RKO (cell line): ENCODE data around the gene ZIC5.
"Not testable (repeated sequence)": the region's sequence is repeated elsewhere in the genome, so short reads cannot be mapped to it uniquely, and the experiment has no call there.

Experiments used
- DNase-seq: peaks from one replicate; pipeline ENCODE4 v3.0.0-alpha.2; 2016; ENCODE audit warnings: low spot score

The ZIC5 gene

DNA sequence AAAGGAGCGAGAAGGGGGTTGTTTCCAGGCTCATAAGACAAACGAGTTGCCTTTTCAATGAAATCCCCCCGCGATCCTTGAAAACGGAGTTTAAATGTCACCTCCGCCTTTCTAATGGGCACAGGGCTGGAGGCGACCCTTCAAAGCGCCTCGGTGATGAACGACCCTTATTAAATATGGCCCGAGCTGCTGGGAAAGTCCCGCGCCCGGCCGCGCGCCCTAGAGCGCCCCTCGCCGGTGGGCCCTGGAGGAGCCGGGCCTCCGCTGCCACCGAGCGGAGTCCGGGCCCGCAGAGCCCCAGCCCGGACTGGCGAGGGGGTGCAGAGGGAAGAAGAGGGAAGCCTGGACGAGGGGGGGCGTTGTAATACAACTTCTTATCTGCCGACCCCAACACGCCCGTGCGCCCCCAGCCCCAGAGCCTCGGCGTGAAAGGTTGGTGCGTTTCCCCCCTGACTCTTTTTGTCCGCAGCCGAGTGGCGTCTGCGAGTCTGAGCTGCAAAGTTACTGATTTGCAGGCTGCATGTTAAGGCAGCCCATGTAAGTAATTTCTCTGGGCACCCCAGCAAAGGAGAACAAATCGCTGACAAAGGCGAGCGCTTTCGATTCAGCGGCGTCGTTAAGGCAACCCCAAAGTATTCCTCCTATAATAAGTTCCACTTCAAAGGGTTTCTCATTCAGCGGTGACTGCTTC lies 11.9 kb downstream of the ZIC5 start:
- no peak for DNase-seq

DNA sequence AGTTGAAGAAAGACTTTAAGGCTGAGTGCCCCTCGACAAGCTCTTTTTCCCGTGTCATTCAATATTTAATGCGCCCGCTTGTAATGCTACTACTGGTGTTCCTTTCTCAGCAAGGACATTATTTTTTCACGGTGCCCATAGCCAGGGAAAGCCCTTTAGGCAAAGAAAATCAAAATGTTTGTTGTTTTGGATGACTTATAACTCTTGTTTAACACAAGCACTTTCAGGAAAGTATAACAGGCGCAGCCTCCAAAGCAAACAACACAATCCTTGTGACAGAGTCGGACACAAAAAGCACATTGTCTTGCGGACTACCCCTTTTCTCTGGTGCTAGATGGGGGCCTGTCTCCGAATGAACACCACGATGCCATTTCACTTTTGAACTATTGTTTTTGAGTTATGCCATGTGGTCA lies 12.4 kb downstream of the ZIC5 start:
- no peak for DNase-seq

DNA sequence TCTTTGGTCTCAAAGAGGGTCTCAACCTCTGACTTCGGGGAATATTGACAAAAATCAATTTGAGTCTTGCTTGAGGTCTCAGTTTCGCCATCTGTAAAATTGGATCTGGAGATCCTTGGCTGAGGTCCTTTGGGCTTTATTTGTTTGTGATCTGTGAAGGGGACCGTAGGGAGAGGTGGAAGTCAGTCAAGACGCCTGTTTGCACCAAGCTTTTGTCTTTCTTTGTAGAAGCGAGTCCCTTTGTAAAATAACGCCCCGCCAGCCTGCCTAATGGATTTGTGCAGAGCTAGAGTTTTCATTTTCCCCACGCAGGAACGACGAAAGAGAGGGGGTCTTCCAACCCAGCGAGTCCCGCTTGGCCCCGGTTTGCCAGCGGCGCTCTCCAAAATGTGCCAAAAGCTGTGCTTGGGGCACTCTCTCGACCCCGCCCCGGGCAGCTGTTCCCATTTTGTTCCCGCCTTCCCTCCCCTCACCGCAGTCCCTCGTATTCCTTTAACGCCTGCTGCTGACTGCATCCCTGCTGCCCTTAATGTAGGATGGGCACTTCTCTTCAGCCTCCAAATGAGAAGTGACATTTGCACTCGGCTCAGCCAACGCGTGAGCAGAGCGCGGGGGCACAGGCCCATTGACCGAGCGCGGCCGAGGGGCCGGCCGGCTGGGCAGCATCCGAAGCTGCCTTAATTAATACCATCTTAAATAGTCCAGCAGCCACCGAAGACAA lies 13.0 kb downstream of the ZIC5 start:
- no peak for DNase-seq

DNA sequence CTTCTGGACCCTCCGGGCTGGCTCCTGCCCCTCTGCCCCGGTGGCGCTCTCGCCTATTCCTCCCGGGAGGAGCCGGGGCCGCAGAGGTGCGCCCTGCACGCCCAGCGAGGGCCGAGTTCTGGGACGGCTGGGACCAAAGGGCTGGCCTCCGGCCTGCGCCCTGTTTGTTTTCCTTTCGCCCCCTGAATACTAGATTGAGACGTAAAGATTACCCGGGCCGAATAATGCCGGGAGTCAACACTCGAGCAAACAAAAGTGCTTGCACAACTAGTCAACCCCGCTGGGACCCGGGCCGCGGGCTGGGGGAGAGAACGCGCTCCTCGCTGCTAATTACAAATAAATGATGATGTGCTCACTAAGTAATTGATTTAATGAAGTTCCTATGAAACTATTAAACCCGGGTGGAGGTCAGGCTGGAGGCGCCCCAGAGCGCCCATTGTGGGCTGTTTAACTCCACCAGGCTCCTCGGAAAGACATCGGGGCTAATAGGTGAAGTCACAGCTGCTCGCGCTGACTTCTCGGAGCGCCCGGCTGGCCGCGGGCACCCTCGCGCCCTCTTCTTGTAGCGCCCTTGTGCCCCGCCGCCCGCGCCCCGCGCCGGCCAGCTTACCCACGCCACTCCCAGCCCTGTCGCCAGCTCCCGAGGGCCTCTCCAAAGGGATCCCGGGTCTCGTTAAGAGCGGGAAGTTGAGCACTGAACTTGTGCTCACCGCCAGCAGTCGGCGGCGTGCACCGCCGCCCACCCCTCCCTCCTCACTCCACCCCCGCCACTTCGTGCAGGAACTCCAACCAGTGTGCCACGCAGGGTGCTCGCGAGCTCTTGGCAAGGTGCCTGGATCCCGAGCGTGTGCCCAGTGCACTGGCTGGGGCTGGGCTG lies 14.9 kb downstream of the ZIC5 start:
- DNase-seq = no peak

DNA sequence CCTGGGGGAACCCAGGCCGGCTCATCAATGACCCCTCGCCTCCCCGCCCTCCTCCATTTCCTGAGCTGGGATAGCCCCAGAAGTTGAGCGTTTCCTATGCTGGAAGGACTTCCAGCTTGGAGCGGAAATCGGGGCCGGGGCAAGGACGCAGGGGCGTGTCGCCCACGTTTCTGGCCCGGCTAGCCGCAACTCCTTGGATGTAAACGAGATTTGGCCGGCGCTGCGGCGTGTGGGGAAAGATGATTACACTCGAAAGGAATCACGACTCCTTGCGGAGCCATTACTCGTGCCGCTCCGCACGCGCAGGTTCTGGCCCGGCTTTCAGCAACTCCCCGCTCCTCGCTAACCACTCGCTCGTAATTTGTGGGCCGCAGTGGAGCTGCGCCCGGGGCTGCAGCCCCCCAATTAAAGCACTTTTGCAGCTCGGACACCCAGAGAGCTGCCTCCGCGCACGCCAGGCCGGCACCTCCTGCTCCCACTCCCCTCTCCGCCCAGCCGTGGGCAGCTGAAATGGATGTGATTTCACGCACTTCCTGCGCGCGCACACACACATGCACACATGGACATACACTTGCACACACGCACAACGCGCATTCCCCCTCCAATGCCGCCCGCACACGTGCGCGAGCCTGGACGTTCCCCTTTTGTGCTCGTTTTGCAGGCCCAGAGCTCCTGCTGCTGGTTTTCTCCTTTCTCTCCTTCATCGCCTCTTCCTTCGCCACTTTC lies 15.7 kb downstream of the ZIC5 start:
- no peak for DNase-seq

DNA sequence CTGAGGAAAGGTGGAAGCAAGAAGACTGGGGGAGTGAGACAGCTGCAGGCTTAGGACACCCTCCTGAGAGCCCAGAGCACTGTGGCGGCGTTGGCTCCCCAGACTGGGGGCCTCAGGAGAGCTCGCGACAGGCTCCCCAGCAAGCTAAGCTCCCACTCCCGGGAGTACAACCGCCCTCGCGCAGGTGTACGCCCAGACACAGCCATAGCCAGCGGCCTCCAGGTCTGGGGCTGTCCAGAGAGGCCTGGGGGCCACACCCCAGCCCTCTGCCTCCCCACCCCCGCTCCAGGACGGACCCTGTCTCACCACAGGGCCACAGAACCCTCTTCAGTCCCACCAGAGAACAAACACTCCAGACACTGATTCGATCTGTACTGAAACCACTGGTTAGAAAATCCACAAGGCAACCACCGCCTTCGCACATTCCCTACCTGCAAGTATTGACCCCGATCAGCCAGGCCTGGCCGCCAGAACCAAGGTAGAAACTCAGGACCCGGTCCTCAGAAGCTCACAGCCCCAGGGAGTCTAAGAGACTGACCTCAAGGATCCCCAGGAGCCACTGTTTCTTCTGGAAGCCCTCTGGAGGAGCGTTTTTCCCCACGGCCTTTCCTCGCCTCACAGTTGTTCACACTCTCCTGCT lies 16.3 kb downstream of the ZIC5 start:
- DNase-seq = no peak

DNA sequence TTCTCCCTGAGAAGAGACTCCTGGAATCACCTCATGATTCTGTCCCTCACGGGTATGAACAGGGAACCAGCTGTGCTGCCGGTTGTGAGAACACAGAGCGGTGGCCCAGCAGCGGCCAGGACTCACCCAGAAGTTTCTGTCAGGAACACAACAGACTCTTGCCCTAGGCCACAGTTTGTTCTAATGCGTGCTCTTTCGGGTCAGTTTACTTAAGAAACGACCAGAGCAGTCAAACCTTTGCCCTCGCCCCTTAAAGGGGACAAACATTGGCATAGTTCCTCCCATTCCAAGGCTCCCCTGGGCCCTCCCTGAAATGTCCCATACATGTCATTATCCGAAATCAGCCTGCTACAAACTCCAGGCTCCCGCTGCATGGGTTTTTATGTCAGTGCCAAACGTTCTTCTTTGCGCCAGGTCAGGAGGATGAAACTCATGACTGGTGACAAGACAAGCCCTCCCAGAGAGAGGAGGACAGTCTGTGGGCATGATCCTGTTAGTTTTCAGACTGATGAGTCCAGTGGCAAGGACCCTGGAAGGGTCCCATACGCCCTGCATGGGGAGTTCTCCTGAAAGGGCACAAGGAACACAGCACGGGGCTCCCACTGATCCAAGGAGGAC lies 18.3 kb downstream of the ZIC5 start:
- DNase-seq = no peak

DNA sequence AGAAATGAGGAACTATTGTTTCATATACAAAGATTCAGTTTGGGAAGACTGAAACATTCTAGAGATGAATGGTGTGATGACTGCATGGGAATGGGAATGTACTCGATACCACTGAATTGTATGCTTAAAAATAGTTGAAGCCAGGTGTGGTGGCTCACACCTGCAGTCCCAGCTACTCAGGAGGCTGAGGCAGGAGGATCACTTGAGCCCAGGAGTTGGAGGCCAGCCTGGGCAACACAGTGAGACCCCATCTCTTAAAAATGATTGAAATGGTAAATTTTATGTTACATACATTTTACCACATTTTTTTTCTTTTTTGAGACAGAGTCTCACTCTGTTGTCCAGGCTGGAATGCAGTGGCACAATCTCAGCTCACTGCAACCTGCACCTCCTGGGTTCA lies 19.9 kb downstream of the ZIC5 start:
- not testable (repeated sequence) for DNase-seq

DNA sequence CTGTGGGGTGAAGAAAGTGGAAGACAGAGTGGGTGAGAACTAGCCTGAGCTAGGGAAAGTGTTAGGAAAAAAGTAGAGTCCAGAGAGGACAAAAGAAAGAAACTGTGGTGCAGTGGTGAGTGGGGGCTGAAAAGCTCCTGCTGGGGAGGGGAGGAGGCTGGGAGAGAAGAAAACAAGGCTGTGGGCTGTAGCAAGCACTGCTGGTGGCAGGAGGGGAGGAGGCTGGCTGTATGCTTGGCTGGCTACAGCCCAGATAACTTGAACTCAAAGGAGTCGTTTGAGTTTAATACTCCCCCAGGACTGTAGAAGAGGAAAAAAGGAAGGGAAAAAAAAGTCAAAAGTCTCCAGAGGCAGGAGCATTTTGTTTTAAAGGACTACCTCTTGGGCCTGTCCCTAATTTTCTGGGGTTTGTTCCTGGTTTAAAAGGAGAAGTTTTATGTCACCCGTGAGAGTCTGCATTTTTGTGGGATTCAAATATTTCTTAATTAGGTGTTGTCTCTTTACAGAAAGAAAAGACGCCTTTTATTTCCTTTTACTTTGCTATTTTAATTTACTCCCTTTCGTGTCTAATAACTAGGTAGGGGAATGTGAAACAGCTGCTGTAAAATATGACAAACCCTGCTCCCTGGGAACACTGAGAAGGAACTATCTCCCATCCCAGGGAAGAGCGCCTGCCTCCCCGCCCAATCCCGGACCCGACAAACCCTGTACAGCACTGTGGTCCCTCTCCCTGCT lies 21.7 kb downstream of the ZIC5 start:
- DNase-seq = no peak

DNA sequence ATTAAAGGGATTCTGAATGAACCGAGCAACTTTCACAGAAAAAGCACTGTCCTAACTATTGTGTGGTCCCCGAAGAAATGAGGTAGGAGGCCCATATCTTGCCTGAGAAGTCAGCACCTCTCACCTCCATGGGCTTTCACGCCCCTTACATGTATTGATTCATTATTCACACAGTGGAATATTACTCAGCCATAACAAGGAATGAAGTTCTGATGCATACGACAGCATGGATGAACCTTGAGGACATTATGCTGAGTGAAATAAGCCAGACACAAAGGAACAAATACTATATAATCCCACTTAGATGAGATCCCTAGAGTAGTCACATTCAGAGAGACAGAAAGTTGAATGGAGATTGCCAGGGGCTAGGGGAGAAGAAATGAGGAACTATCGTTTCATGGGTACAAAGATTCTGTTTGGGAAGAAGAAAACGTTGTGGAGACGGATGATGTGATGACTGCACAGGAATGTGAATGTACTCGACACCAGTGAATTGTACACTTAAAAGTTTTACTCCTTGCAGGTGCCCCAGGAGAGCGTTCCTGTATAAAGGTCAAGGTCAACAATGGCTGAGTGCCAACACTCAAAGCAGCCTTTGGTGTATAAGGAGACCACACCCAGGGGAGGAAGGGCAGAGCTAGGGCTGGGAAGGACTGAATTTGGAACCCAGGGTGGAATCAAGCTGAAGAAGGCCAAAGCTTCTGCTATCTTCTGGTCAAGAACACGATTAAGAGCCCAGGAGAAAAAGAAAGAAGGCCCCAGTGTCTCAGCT lies 22.5 kb downstream of the ZIC5 start:
- no peak for DNase-seq

DNA sequence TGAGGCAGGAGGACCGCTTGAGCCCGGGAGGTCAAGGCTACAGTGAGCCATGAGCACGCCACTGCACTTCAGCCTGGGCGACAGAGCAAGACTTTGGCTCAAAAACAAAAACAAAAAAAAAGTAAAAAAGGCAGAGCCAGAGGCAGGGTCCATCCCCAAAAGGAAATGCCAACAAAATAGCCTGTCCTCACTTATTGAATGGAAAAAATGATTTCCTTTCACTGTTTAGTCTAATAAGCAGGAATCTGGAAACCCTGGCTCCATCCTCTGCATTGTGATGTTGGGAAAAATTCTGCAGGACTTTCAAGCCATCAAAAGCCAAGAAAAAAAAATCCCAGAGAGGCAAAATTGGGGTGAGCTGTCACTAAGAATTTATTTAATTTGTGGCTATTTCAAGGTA lies 23.2 kb downstream of the ZIC5 start:
- DNase-seq = no peak

DNA sequence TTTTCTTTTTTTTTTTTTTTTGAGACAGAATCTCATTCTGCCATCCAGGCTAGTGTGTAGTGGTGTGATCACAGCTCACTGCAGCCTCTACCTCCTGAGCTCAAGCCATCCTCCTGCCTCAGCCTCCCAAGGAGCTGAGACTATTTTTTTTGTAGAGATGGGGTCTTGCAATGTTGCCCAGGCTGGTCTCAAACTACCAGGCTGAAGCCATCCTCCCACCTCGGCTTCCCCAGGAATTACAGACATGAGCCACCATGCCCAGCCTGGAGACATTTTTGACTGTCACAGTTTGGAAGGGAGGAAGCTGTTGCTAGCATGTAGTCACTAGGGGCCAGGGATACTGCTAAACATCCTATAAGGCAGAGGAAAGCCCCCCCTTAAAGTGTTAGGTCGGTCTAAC lies 23.9 kb downstream of the ZIC5 start:
- no peak for DNase-seq

DNA sequence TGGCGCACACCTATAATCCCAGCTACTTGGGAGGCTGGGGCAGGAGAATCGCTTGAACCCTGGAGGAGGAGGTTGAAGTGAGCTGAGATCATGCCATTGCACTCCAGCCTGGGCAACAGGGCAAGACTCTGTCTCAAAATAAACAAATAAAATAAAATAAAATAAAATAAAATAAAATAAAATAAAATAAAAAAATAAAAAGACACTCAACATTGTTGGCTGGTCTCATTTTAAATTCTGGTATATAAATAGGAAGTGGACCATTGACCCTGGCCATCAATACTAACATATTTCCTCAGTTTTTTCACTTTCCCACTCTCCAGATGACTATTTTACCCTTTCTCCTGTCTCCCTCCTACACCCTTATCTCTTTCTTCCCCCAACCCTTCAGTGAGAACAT lies 26.1 kb downstream of the ZIC5 start:
- DNase-seq = not testable (repeated sequence)

DNA sequence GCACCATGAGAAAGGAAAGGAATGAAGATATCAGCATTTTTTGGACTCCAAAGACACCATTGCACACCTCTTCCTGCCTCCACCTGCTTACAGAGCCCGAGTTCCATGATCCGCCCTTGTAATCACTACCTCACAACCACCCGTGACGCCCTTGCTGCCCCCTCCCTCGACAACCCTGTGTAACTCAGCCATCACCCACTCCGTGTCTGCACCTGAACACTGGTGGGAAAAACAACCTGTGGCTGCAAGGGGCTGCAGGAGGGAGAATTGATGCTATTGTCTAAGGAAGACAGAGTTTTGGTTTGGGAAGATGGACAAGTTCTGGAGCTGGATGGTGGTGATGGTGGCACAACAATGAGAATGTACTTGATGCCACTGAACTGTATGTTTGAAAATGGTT lies 27.0 kb downstream of the ZIC5 start:
- DNase-seq = no peak

DNA sequence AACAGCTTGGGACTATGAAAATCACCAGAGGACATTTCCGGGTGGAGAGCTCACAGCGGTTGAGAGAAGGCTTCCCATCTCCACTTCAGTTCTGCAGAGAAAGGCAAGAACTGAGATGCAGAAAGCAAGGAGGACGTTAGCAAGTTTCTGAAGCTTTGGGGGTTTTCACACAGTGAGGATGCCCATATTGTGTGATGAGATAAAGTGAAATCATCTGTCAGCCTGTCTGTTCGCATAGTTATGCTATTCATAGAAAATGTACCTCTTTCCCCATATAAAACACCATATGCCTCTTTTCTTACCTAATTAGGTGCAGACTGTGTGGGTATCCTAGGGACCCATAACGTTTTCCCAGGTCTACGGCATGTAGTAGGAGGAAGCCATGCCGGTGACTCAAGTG lies 27.5 kb downstream of the ZIC5 start:
- DNase-seq = no peak

DNA sequence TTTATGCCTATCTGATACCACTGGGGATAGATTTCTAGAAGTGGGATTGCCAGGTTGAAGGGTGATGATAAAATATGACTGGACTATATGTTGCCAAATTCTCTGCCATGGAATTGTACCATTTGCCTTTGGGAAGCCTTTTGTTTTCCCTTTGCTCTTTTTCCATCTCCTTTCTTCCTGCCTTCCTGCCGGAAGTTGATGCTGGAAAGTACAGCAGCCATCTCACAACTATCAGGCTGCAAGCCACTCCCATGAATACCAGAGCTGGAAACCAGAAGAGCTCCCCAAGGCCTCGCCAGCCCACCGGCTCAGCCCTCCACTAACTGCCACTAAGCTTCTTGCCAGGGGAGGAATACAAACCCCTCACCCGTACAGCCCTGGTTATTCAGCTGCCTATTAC lies 29.7 kb downstream of the ZIC5 start:
- no peak for DNase-seq

DNA sequence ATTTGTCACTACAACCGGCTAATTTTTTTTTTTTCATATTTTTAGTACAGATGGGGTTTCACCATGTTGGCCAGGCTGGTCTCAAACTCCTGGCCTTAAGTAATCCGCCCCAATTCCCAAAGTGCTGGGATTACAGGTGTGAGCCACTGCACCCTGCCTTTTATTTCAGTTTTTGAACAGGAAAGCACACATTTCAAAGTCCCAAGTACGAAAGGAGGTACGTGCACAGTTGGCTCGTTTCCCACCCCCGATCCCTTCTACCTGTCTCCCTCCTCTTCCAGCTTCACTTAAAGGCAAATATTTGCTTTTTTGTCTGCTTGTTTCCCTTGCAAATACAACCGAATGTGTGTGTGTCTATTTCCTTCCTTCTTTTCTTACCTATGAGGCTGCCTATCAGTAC lies 30.5 kb downstream of the ZIC5 start:
- no peak for DNase-seq

DNA sequence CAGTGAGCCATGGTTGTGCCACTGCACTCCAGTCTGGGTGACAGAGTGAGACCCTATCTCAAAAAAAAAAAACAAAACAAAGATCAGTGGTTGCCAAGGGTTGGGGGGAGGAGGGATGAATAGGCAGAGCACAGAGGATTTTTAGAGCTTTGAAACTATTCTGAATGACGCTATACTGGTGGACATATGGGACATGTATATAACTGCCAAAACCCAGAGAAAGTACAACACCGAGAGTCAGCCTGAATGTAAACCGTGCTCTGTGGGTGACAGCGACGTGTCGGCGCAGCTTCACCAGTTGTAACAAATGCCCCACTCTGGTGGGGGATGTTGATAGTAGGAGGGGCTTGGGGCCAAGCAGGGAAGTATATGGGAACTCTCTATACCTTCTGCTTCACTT lies 32.9 kb downstream of the ZIC5 start:
- DNase-seq = no peak

DNA sequence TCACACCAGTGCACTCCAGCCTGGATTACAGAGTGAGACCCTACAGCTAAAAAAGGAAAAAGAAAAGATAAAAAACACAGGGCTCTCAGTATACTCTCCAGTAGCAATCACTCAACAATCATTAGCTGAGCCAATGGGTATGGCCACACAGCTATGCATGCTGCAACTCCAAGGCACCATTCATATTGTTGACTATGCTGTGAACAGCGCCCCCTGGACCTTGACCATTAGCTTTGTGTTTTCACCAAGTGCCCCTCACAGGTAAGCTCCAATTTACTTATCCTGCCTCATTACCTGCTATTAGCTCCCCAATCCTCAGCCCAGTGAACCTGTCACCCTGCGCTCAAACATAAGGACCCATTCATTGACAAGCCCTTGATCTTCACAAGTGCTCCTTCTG lies 35.8 kb downstream of the ZIC5 start:
- DNase-seq = no peak

DNA sequence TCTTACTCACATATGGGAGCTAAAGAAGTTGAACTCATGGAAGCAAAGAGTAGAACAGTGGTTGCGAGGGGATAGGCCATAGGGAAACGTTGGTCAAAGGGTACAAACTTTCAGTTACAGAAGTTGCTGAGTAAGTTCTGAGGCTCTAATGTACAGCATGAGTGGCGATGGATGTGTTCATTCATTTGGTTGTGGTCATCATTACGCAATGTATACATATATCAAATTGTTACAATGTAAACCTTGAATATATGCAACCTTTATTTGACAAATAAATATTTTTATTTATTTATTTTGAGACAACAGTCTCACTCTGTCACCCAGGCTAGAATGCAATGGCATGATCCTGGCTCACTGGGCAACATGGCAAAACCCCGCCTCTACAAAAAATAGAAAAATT lies 38.7 kb downstream of the ZIC5 start:
- no peak for DNase-seq
